Measurements from ENCODE around the gene TM4SF18. TPM values are rescaled to one million over a fixed set of nuclear protein-coding genes. Genes with fewer than 3 reads are reported as not detected.
A peak's percentile ranks its signal among the peaks of the same experiment; 100 is the strongest.

Gene TM4SF18
- polyA plus RNA-seq, 1 experiment: 0.11 TPM

DNA sequence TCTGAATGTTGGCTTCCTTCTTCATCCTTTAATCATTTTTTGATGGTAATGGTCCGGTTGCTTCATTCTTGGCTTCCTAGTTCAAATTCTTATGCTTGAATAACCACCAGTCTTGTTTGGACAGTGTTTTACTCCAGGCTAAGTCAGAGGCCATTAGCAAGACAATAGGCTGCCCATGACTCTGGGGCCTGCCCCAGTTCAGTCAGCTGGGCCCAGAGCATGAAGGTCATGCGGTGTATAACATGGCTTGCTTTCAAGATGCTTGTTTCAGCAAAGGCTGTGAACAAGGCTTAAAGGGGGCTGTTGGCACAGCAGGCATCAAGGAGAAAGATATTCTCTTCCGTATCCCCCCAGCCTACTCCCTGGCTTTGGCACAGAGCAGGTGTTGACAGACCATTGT, 13.7 kb downstream of the TM4SF18 start:
- Histone ChIP-seq H3K27me3 (ENCODE audit: control insufficient read depth, insufficient read depth, low read length) (no peaks in the 10 kb centered on the region), H3K4me3 (ENCODE audit: low read depth, low read length) (no peak overlapping the region), H3K36me3 (ENCODE audit: control insufficient read depth, insufficient read depth, low read length) (no peaks in the 10 kb centered on the region)
- TF ChIP-seq, protein P1, sequence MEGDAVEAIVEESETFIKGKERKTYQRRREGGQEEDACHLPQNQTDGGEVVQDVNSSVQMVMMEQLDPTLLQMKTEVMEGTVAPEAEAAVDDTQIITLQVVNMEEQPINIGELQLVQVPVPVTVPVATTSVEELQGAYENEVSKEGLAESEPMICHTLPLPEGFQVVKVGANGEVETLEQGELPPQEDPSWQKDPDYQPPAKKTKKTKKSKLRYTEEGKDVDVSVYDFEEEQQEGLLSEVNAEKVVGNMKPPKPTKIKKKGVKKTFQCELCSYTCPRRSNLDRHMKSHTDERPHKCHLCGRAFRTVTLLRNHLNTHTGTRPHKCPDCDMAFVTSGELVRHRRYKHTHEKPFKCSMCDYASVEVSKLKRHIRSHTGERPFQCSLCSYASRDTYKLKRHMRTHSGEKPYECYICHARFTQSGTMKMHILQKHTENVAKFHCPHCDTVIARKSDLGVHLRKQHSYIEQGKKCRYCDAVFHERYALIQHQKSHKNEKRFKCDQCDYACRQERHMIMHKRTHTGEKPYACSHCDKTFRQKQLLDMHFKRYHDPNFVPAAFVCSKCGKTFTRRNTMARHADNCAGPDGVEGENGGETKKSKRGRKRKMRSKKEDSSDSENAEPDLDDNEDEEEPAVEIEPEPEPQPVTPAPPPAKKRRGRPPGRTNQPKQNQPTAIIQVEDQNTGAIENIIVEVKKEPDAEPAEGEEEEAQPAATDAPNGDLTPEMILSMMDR (IDR thresholded peaks at IDR 0.05; ENCODE audit: insufficient read depth, low read depth, low read length): no peak
- ChIA-PET POLR2A (no interaction called here), CTCF (interaction anchor here (0.5 kb wide), 1 partner anchor 175 kb away, joined by 3 read pairs; no protein-coding TSS in a partner anchor)
- no peak for DNase-seq (ENCODE audit: low read depth)

DNA sequence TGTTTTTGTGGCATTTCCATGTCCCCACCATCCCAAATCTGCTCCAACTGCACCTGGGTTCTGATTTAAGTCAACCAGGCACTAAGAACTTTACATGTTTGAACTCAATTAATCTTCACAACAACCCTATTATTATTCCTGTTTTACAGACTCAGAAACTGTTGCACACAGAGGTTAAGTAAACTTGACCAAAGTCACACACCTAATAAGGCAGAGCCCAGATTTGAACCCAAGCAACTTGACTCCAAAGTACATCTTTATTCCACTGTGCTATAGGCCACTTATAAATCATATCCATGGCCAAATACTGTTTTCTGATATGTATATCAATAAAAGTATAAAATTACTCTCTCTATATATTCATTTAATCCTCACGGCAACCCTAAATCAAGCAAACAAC, 16.4 kb downstream of the TM4SF18 start:
- ChIA-PET POLR2A (no interaction called here), CTCF (interaction anchor here (0.6 to 2.0 kb wide), 2 partner anchors 8 to 17 kb away, joined by 4 to 6 read pairs; no protein-coding TSS in a partner anchor)
- Histone ChIP-seq H3K4me3 (ENCODE audit: low read depth, low read length) (no peak overlapping the region), H3K27me3 (ENCODE audit: control insufficient read depth, insufficient read depth, low read length) (no peaks in the 10 kb centered on the region), H3K36me3 (ENCODE audit: control insufficient read depth, insufficient read depth, low read length) (no peaks in the 10 kb centered on the region)
- no peak for DNase-seq (ENCODE audit: low read depth)
- TF ChIP-seq, protein P1 (IDR thresholded peaks at IDR 0.05; ENCODE audit: insufficient read depth, low read depth, low read length): no peak

DNA sequence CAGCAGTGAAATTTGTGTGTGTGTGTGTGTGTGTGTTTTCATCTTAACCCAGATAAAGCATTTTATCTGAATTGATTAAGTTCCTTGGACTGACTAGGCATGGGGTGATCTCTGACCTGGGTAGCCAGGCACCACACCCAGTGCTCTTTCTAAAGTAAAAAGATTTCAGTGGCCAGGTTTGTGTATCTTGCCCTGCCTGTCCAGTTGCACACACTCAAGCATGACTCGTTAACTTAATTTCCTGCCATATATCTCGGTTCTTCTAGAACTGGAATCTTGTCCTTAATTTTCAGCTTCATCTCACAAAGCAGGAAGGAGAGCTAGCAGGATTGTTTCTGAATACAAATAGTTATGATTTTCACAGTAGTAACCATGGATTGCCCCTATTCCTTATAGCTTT, 17.0 kb downstream of the TM4SF18 start:
- Histone ChIP-seq H3K4me3 (ENCODE audit: low read depth, low read length) (no peak overlapping the region), H3K36me3 (ENCODE audit: control insufficient read depth, insufficient read depth, low read length) (no peaks in the 10 kb centered on the region), H3K27me3 (ENCODE audit: control insufficient read depth, insufficient read depth, low read length) (no peaks in the 10 kb centered on the region)
- POLR2A ChIA-PET: interaction anchor here (0.7 kb wide), 1 partner anchor 361 kb away, joined by 11 read pairs; no protein-coding TSS in a partner anchor
- CTCF ChIA-PET: interaction anchor here (0.6 to 2.0 kb wide), 4 partner anchors 9 to 167 kb away, joined by 3 to 6 read pairs (median 4); no protein-coding TSS in a partner anchor
- TF ChIP-seq, protein P1 (IDR thresholded peaks at IDR 0.05; ENCODE audit: insufficient read depth, low read depth, low read length): no peak
- no peak for DNase-seq (ENCODE audit: low read depth)

DNA sequence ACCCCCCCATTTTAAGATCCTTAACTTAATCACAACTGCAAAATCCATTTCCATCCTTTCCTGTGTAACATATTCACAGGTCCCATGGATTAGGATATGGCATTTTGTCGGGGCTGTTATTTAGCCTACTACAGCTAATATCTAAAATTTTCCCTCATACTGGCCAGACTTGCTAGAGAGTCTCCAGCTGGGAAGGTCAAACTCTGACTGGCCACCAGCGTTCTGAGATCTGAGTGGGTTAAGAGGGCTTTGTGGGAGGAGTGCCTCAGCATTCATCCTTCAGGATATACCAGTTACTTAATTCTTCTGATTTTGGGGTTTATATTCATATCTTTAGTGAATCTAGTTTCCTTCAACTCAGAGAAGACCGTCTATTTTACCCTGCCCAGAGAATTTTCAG, 17.7 kb downstream of the TM4SF18 start:
- Histone ChIP-seq H3K27me3 (ENCODE audit: control insufficient read depth, insufficient read depth, low read length) (no peaks in the 10 kb centered on the region), H3K4me3 (ENCODE audit: low read depth, low read length) (no peak overlapping the region), H3K36me3 (ENCODE audit: control insufficient read depth, insufficient read depth, low read length) (no peaks in the 10 kb centered on the region)
- ChIA-PET CTCF (interaction anchor here (0.9 to 2.0 kb wide), 5 partner anchors 9 to 168 kb away, joined by 3 to 9 read pairs (median 3); no protein-coding TSS in a partner anchor), POLR2A (interaction anchor here (0.7 kb wide), 1 partner anchor 360 kb away, joined by 11 read pairs; no protein-coding TSS in a partner anchor)
- DNase-seq (ENCODE audit: low read depth): no peak
- TF ChIP-seq, protein P1 (IDR thresholded peaks at IDR 0.05; ENCODE audit: insufficient read depth, low read depth, low read length): no peak

DNA sequence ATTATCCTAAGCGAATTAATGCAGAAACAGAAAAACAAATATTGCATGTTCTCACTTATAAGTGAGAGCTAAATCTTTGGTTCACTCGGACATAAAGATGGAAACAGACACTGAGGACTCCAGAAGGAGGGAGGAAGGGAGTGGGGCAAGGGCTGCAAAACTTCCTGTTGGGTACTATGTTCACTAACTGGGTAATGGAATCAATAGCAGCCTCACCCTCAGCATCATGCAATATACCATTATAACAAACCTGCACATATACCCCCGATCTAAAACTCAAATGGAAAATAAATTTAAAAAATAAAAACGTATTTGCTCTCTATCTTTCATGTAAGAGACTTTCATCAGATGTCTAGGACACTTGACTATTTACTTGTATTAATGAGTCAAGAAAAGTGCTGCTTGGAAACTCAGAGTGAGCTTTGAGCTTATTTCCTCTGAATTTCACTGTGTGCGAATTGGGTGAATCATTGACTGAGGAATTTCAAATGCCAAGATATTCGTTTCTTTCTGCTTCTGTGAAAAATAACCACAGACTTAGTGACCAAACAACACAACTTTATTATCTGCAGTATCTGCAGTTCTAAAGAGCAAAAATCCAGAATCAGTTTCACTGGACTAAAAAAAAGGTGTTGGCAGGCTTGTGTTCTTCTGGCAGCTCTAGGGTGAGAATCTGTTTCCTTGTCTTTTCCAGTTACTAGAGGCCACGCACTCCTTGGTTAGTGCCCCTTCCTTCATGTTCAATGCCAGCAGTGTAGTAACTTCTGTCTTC, 18.4 kb downstream of the TM4SF18 start:
- Histone ChIP-seq H3K27me3 (ENCODE audit: control insufficient read depth, insufficient read depth, low read length) (no peaks in the 10 kb centered on the region), H3K36me3 (ENCODE audit: control insufficient read depth, insufficient read depth, low read length) (no peaks in the 10 kb centered on the region), H3K4me3 (ENCODE audit: low read depth, low read length) (no peak overlapping the region)
- ChIA-PET POLR2A (interaction anchor here (0.7 kb wide), 2 partner anchors 14 to 244 kb away, joined by 3 read pairs; no protein-coding TSS in a partner anchor), CTCF (interaction anchor here (0.6 to 2.0 kb wide), 4 partner anchors 10 to 366 kb away, joined by 3 to 9 read pairs (median 4); no protein-coding TSS in a partner anchor)
- peak; percentile 79 for DNase-seq (ENCODE audit: low read depth)
- TF ChIP-seq, protein P1 (IDR thresholded peaks at IDR 0.05; ENCODE audit: insufficient read depth, low read depth, low read length): no peak

All from BJ (cell line).